Suprapubic skin (tissue), 4 donors: ENCODE results near the gene GDI2.

Experiments used
- CTCF ChIP-seq, 2 donors: fragments of 200-600 bp in 1 of 2; fragments of 450-650 bp in 1 of 2; sonication (generic) in 1 of 2; IDR thresholded peaks; one replicate each; pipeline ENCODE4 v1.5.1; 2016 to 2019; ENCODE audit warnings: antibody characterized with exemption in 2 of 2, mild to moderate bottlenecking in 1 of 2, moderate library complexity in 1 of 2
- POLR2A ChIP-seq, 2 donors: fragments of 450-650 bp; IDR thresholded peaks; one replicate each; pipeline ENCODE4 v1.6.1; 2017; ENCODE audit warnings: antibody characterized with exemption in 2 of 2, mild to moderate bottlenecking in 2 of 2, moderate library complexity in 2 of 2
- POLR2AphosphoS5 ChIP-seq, 3 donors: sonication (generic); formaldehyde crosslinking; IDR thresholded peaks; one replicate each; pipeline ENCODE4 v1.6.1; 2017; ENCODE audit warnings: antibody characterized with exemption in 3 of 3

GRCh38 chr10:5789626-5790025 is 23.6 kb downstream of the GDI2 start:
- TF ChIP-seq CTCF (IDR thresholded peaks at IDR 0.05) (no peak), POLR2AphosphoS5 (IDR thresholded peaks at IDR 0.05) (no peak), POLR2A (IDR thresholded peaks at IDR 0.05) (no peak)
